H1 (cell line): ENCODE data around the gene A3GALT2. TPM values are rescaled to one million over a fixed set of nuclear protein-coding genes. Genes with fewer than 3 reads are reported as not detected.

Source experiments
- CTCF ChIA-PET: fragments of 300-600 bp; sonication (Branson Sonifier 250); formaldehyde crosslinking; loops from one replicate; lab custom pipeline; 2021; ENCODE audit not compliant: partially characterized antibody; lab: Charles Lee
- POLR2A ChIA-PET: fragments of 300-600 bp; sonication (Branson Sonifier 250); formaldehyde crosslinking; loops from one replicate; lab custom pipeline; 2021; ENCODE audit warnings: inconsistent platforms; ENCODE audit not compliant: partially characterized antibody; lab: Charles Lee
- DNase-seq, 2 experiments: peaks; one replicate each; pipeline versions ENCODE4 v3.0.0 to v3.0.0-alpha.2; 2010 to 2022; ENCODE audit warnings: low spot score in 2 of 2, low read depth in 1 of 2, mixed read lengths in 1 of 2
- FAIRE-seq: peaks from 2 replicates; lab custom pipeline; 2011; peaks lifted over from hg19 to GRCh38; lab: Jason Lieb, UNC
- H2AFZ ChIP-seq: 2 replicates; pipeline ENCODE4 v1.8.1; 2012; ENCODE audit warnings: low read length, inconsistent platforms
- H2AK5ac ChIP-seq: 2 replicates; pipeline ENCODE4 v1.6.1; 2013; ENCODE audit warnings: low read depth, low read length
- H2BK120ac ChIP-seq: replicated peaks from 2 replicates; pipeline ENCODE3; 2013; ENCODE audit warnings: low read depth, low read length, inconsistent platforms
- H2BK12ac ChIP-seq: 2 replicates; pipeline ENCODE4 v1.6.1; 2013; ENCODE audit warnings: low read depth, low read length
- H2BK15ac ChIP-seq: 2 replicates; pipeline ENCODE4 v1.6.1; 2013; ENCODE audit warnings: low read length
- H2BK20ac ChIP-seq: 2 replicates; pipeline ENCODE4 v1.6.1; 2013; ENCODE audit warnings: low read length
- H2BK5ac ChIP-seq: 2 replicates; pipeline ENCODE4 v1.6.1; 2013; ENCODE audit warnings: low read depth, low read length
- H3K14ac ChIP-seq: 2 replicates; pipeline ENCODE4 v1.6.1; 2013; ENCODE audit warnings: inconsistent platforms; ENCODE audit not compliant: insufficient read length
- H3K18ac ChIP-seq: 2 replicates; pipeline ENCODE4 v1.6.1; 2013; ENCODE audit warnings: low read length; ENCODE audit errors: extremely low read depth
- H3K23ac ChIP-seq: 2 replicates; pipeline ENCODE4 v1.6.1; 2013; ENCODE audit warnings: inconsistent platforms; ENCODE audit not compliant: insufficient read length
- H3K23me2 ChIP-seq: 2 replicates; pipeline ENCODE4 v1.6.1; 2013; ENCODE audit warnings: low read depth, low read length
- H3K27ac ChIP-seq: 2 replicates; pipeline ENCODE4 v1.6.1; 2011; ENCODE audit warnings: low read depth, low read length, inconsistent platforms
- H3K27me3 ChIP-seq, 4 experiments: replicated peaks in 1 of 4; 1 replicate in 1 of 4; 2 replicates in 3 of 4; pipeline versions ENCODE4 v1.6.1 to v1.8.1; 2011 to 2013; ENCODE audit warnings: low read length in 3 of 4, mild to moderate bottlenecking in 3 of 4, inconsistent platforms in 2 of 4, mixed read lengths in 2 of 4, moderate library complexity in 1 of 4; ENCODE audit not compliant: control insufficient read depth in 3 of 4, insufficient read depth in 3 of 4; ENCODE audit errors: extremely low read depth in 1 of 4
- H3K36me3 ChIP-seq, 4 experiments: 2 replicates each; pipeline versions ENCODE4 v1.6.1 to v1.8.1; 2011 to 2013; ENCODE audit warnings: mild to moderate bottlenecking in 4 of 4, low read length in 3 of 4, moderate library complexity in 2 of 4, control low read depth in 1 of 4, inconsistent platforms in 1 of 4; ENCODE audit not compliant: insufficient read depth in 4 of 4, control insufficient read depth in 2 of 4
- H3K4ac ChIP-seq: replicated peaks from 2 replicates; pipeline ENCODE3; 2013; ENCODE audit warnings: low read length, low read depth, mixed read lengths, inconsistent platforms; ENCODE audit not compliant: insufficient read length
- H3K4me1 ChIP-seq, 4 experiments: replicated peaks in 1 of 4; 1 replicate in 1 of 4; 2 replicates in 3 of 4; pipeline versions ENCODE4 v1.6.1 to v1.8.1; 2011 to 2013; ENCODE audit warnings: low read length in 3 of 4, inconsistent platforms in 2 of 4, mixed read lengths in 1 of 4; ENCODE audit not compliant: insufficient read depth in 4 of 4, control insufficient read depth in 3 of 4
- H3K4me2 ChIP-seq, 2 experiments: 2 replicates each; pipeline versions ENCODE4 v1.6.1 to v1.8.1; 2011 to 2013; ENCODE audit warnings: low read depth in 2 of 2, low read length in 2 of 2, control low read depth in 1 of 2, inconsistent platforms in 1 of 2, mild to moderate bottlenecking in 1 of 2; ENCODE audit not compliant: insufficient read depth in 1 of 2
- H3K4me3 ChIP-seq, 4 experiments: fragments of 200-600, 300-600 bp in 1 of 4; sonication (generic), shearing (Covaris generic), sonication (Bioruptor Twin) in 1 of 4; 2 replicates each; pipeline versions ENCODE4 v1.5.1 to v1.8.1; 2011 to 2016; ENCODE audit warnings: low read length in 4 of 4, low read depth in 3 of 4, control low read depth in 2 of 4, inconsistent platforms in 2 of 4, mild to moderate bottlenecking in 2 of 4, mixed read lengths in 1 of 4, moderate library complexity in 1 of 4; ENCODE audit not compliant: insufficient read depth in 2 of 4; ENCODE audit errors: extremely low read depth in 1 of 4
- H3K56ac ChIP-seq: replicated peaks from 2 replicates; pipeline ENCODE3; 2013; ENCODE audit warnings: low read depth, mild to moderate bottlenecking, mixed read lengths, low read length, inconsistent platforms; ENCODE audit not compliant: insufficient read length
- H3K79me1 ChIP-seq: 2 replicates; pipeline ENCODE4 v1.6.1; 2013; ENCODE audit warnings: low read depth, low read length, control low read depth
- H3K79me2 ChIP-seq, 2 experiments: 2 replicates each; pipeline versions ENCODE4 v1.6.1 to v1.8.1; 2012 to 2013; ENCODE audit warnings: low read length in 2 of 2, mild to moderate bottlenecking in 2 of 2, inconsistent platforms in 1 of 2; ENCODE audit not compliant: insufficient read depth in 2 of 2, control insufficient read depth in 1 of 2
- H3K9ac ChIP-seq, 4 experiments: replicated peaks in 1 of 4; 1 replicate in 1 of 4; 2 replicates in 3 of 4; pipeline versions ENCODE4 v1.6.1 to v1.8.1; 2011 to 2013; ENCODE audit warnings: low read depth in 3 of 4, low read length in 3 of 4, control low read depth in 2 of 4, mild to moderate bottlenecking in 2 of 4, moderate library complexity in 2 of 4, inconsistent platforms in 1 of 4; ENCODE audit errors: extremely low read depth in 1 of 4
- H3K9me3 ChIP-seq, 2 experiments: 2 replicates each; pipeline versions ENCODE4 v1.6.1 to v1.8.1; 2012 to 2013; ENCODE audit warnings: mild to moderate bottlenecking in 2 of 2, moderate library complexity in 2 of 2, control low read depth in 1 of 2, inconsistent platforms in 1 of 2, low read depth in 1 of 2, low read length in 1 of 2, mixed read lengths in 1 of 2; ENCODE audit not compliant: insufficient read depth in 2 of 2
- H4K20me1 ChIP-seq, 2 experiments: replicated peaks in 1 of 2; 2 replicates each; pipeline versions ENCODE3 to v1.8.1; 2011 to 2013; ENCODE audit warnings: inconsistent platforms in 2 of 2, low read length in 2 of 2, mild to moderate bottlenecking in 1 of 2; ENCODE audit not compliant: insufficient read depth in 2 of 2, control insufficient read depth in 1 of 2
- H4K5ac ChIP-seq: 2 replicates; pipeline ENCODE4 v1.6.1; 2013; ENCODE audit warnings: low read length, low read depth, mixed read lengths, inconsistent platforms; ENCODE audit not compliant: insufficient read length
- H4K8ac ChIP-seq: 2 replicates; pipeline ENCODE4 v1.8.0; 2013; ENCODE audit warnings: mild to moderate bottlenecking, moderate library complexity, low read length, inconsistent platforms; ENCODE audit not compliant: insufficient read depth; ENCODE audit errors: extremely low read depth
- H4K91ac ChIP-seq: replicated peaks from 2 replicates; pipeline ENCODE3; 2013; ENCODE audit warnings: low read length, mixed read lengths, inconsistent platforms; ENCODE audit not compliant: insufficient read length
- BCL11A ChIP-seq, 2 experiments: IDR thresholded peaks; one replicate each; pipeline ENCODE4 v1.6.1; 2011; ENCODE audit warnings: low read depth in 2 of 2, low read length in 2 of 2, mild to moderate bottlenecking in 2 of 2
- WGBS, 2 experiments: shearing (Covaris generic) in 1 of 2; methylation state at CpG; one replicate each; pipeline versions ENCODE4 v1.1.6 to v1.1.7; 2013 to 2015; ENCODE audit warnings: low lambda C conversion rate in 2 of 2, mixed read lengths in 2 of 2, inconsistent platforms in 1 of 2, low coverage in 1 of 2, missing lambda C conversion rate in 1 of 2; ENCODE audit not compliant: insufficient replicate concordance in 2 of 2, insufficient coverage in 1 of 2, insufficient read length in 1 of 2; ENCODE audit errors: extremely low coverage in 1 of 2, missing lambda C conversion rate in 1 of 2; 5-methylcytosine and 5-hydroxymethylcytosine counted together
- polyA plus RNA-seq, 7 experiments: library from polyadenylated mRNA; depleted of rRNA in 3 of 7; stranded (reverse) in 5 of 7; unstranded in 2 of 7; fragments of >200 nt in 5 of 7; fragments of 200-250 nt in 2 of 7; gene quantifications; 1 replicate in 5 of 7; 2 replicates in 1 of 7; 4 replicates in 1 of 7; pipeline versions ENCODE4 v1.2.1 to v1.2.3, GENCODE V29; 2011 to 2013; ENCODE audit warnings: missing spikeins in 2 of 7, mixed read lengths in 2 of 7
- total RNA-seq: library from RNA; stranded (reverse); fragmentation: NEBNext Ultra II Directional; extraction: Animal tissue kit (Norgen Biotek cat#: 25700); gene quantifications from 2 replicates; pipeline ENCODE4 v1.2.1, GENCODE V29; 2021

The A3GALT2 gene
- total and polyA plus RNA-seq, 2 of the 8 experiments (the other 6 are each of a cell fraction or from before 2014, with no cell fraction given): not detected

GRCh38 chr1:33330361-33330890 lies 9.5 kb upstream of the A3GALT2 start:
- Histone ChIP-seq H3K27me3 (no peaks in the 10 kb centered on the region), H3K23me2 (no peaks in the 10 kb centered on the region), H3K14ac (no peak overlapping the region), H4K8ac (no peak overlapping the region), H2AK5ac (no peak overlapping the region), H2BK12ac (no peak overlapping the region), H3K4ac (no peak overlapping the region), H3K79me1 (no peaks in the 10 kb centered on the region), H4K20me1 (peaks cover 0 to 6% of the 10 kb centered on the region in 2 experiments), H3K27ac (no peak overlapping the region), H2AFZ (no peak overlapping the region), H3K4me3 (no peak overlapping the region), H3K23ac (no peak overlapping the region), H2BK5ac (no peak overlapping the region), H3K56ac (no peak overlapping the region), H4K91ac (no peak overlapping the region), H3K9me3 (no peaks in the 10 kb centered on the region), H2BK15ac (no peak overlapping the region), H2BK120ac (no peak overlapping the region), H3K18ac (no peak overlapping the region), H2BK20ac (no peak overlapping the region), H3K79me2 (no peaks in the 10 kb centered on the region), H3K36me3 (peaks cover 0 to 12% (median 7%) of the 10 kb centered on the region in 4 experiments; a peak in 5 of 8 replicates), H3K4me1 (peaks cover 0 to 3% (median 0%) of the 10 kb centered on the region in 4 experiments; a peak in 1 of 7 replicates), H3K9ac (no peak overlapping the region), H3K4me2 (no peak overlapping the region), H4K5ac (no peak overlapping the region)
- FAIRE-seq (no peak), DNase-seq (no peak)
- TF ChIP-seq BCL11A (IDR thresholded peaks at IDR 0.05; ENCODE audit: low read depth in 2 of 2, low read length in 2 of 2): no peak
- ChIA-PET POLR2A (interaction anchor here (2.2 kb wide), 1 partner anchor 8 kb away, joined by 10 read pairs; no protein-coding TSS in a partner anchor), CTCF (interaction anchor here (0.8 to 5.0 kb wide), 5 partner anchors 9 to 39 kb away, joined by 3 to 36 read pairs (median 6); partner anchors contain the start of gene A3GALT2)
- WGBS, 2 experiments: 91% methylated on average over 3 of the region's 3 CpGs; no CpG with 5 or more reads in 1 of the 2 experiments
